Measurements from ENCODE around the gene FLRT2. TPM values are rescaled to one million over a fixed set of nuclear protein-coding genes. Genes with fewer than 3 reads are reported as not detected.

Gene FLRT2
- total RNA-seq, 4 donors from 2014 or later: 3.4 to 7.0 (median 4.0) TPM

DNA sequence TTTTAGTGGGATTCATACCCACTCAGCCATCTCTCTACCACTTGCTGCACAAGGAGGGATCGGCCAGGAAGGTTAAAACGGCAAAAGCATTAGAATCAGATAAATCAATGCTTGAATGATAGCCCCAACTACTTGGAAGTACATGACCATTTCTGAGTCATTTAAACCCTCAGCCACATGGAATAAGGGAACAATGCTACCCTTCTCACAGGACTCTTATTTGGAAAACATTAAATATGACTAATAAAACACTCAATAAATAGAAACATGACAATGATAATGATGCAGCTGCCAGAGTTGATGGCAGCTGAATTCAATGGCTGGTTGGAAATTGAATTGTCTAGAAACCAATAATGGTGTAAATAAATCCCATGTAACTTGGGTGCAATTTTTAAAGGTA, 165.4 kb downstream of the FLRT2 start:
- Histone ChIP-seq H3K27ac (no peak overlapping the region), H3K4me1 (no peaks in the 10 kb centered on the region), H3K27me3 (no peaks in the 10 kb centered on the region), H3K4me3 (no peak overlapping the region), H3K9me3 (peaks cover 0 to 2% of the 10 kb centered on the region in 2 donors), H3K36me3 (no peaks in the 10 kb centered on the region)
- TF ChIP-seq EP300 (IDR thresholded peaks at IDR 0.05; ENCODE audit: low read depth): no peak
- no peak for TF ChIP-seq POLR2A (IDR thresholded peaks at IDR 0.05)
- in situ Hi-C loops (cut with MboI; ENCODE audit: low pct_ligation_motif_present in 1 of 4, low pct_unique_long_range_greater_than_20kb in 1 of 4, low sequenced_read_pairs in 3 of 4) (no loop called here), intact Hi-C loops (cut with DNase I; ENCODE audit: low total_unique reads) (no loop called here)
- no peak for DNase-seq
- 68 to 87% methylated on average over 2 of the region's 2 CpGs for WGBS, 2 donors (ENCODE audit: low coverage in 1 of 2)

DNA sequence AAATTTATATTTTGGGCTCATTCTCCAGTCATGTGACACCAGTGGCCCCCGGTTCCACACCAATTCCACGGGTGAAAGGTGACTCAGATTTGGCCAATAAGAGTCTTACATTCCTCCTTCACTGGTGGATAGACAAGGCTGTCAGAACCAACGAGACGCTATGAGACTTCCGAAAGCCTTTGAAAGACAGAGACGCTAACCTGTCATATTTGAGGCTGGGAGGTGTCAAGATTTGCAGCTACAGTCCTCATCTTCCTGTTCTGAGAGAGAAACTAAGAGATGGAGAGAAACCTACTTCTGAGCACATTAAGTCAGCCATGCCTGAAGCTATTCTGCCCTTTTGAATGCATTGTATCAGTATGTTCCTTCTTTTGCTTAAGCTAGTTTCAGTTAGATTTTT, 171.2 kb downstream of the FLRT2 start:
- no peak overlapping the region for H3K27ac ChIP-seq
- no peaks in the 10 kb centered on the region for H3K27me3 ChIP-seq
- H3K4me1 ChIP-seq: no peaks in the 10 kb centered on the region
- no peak overlapping the region for H3K4me3 ChIP-seq
- in situ Hi-C loops (cut with MboI; ENCODE audit: low pct_ligation_motif_present in 1 of 4, low pct_unique_long_range_greater_than_20kb in 1 of 4, low sequenced_read_pairs in 3 of 4): no loop called here
- H3K9me3 ChIP-seq: peaks cover 0 to 2% of the 10 kb centered on the region in 2 donors
- WGBS, 2 donors (ENCODE audit: low coverage in 1 of 2): 67 to 82% methylated on average over 3 to 6 of the region's 6 CpGs
- no peak for DNase-seq
- TF ChIP-seq POLR2AphosphoS5 (IDR thresholded peaks at IDR 0.05) (no peak), POLR2A (IDR thresholded peaks at IDR 0.05) (no peak), EP300 (IDR thresholded peaks at IDR 0.05; ENCODE audit: low read depth) (no peak)
- TF ChIP-seq, protein P1, sequence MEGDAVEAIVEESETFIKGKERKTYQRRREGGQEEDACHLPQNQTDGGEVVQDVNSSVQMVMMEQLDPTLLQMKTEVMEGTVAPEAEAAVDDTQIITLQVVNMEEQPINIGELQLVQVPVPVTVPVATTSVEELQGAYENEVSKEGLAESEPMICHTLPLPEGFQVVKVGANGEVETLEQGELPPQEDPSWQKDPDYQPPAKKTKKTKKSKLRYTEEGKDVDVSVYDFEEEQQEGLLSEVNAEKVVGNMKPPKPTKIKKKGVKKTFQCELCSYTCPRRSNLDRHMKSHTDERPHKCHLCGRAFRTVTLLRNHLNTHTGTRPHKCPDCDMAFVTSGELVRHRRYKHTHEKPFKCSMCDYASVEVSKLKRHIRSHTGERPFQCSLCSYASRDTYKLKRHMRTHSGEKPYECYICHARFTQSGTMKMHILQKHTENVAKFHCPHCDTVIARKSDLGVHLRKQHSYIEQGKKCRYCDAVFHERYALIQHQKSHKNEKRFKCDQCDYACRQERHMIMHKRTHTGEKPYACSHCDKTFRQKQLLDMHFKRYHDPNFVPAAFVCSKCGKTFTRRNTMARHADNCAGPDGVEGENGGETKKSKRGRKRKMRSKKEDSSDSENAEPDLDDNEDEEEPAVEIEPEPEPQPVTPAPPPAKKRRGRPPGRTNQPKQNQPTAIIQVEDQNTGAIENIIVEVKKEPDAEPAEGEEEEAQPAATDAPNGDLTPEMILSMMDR (IDR thresholded peaks at IDR 0.05): no peak
- intact Hi-C loops (cut with DNase I; ENCODE audit: low total_unique reads): no loop called here
- H3K36me3 ChIP-seq: no peaks in the 10 kb centered on the region

DNA sequence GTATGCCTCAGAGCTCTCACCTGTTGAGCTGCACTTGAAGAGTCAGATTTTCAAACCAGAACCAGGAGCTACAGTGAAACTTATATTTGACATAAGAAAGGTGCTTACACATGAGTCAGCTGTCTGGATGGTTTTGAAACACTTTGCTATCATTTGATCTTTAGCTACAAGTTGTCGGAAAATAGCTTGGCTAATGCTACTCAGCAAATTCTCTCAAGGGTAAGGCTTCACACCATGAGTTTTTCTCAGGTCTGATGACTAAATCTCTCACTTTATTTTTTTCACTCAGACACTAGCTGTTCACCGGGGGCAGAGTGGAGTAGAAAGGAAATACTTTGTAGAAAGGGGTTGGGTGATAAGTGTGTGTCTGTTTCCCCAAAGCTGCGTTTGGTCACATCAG, 171.8 kb downstream of the FLRT2 start:
- no peak for DNase-seq
- H3K4me1 ChIP-seq: no peaks in the 10 kb centered on the region
- TF ChIP-seq EP300 (IDR thresholded peaks at IDR 0.05; ENCODE audit: low read depth): no peak
- TF ChIP-seq, protein P1 (IDR thresholded peaks at IDR 0.05): no peak
- no peak for TF ChIP-seq POLR2A (IDR thresholded peaks at IDR 0.05)
- TF ChIP-seq POLR2AphosphoS5 (IDR thresholded peaks at IDR 0.05): no peak
- H3K9me3 ChIP-seq: peaks cover 0 to 2% of the 10 kb centered on the region in 2 donors
- no peaks in the 10 kb centered on the region for H3K36me3 ChIP-seq
- no peak overlapping the region for H3K27ac ChIP-seq
- no peaks in the 10 kb centered on the region for H3K27me3 ChIP-seq
- WGBS, 2 donors (ENCODE audit: low coverage in 1 of 2): 74 to 82% methylated on average over 3 of the region's 3 CpGs
- H3K4me3 ChIP-seq: no peak overlapping the region
- intact Hi-C loops (cut with DNase I; ENCODE audit: low total_unique reads): no loop called here
- in situ Hi-C loops (cut with MboI; ENCODE audit: low pct_ligation_motif_present in 1 of 4, low pct_unique_long_range_greater_than_20kb in 1 of 4, low sequenced_read_pairs in 3 of 4): no loop called here

- intact Hi-C loops (cut with DNase I; ENCODE audit: low total_unique reads) (no loop called here), in situ Hi-C loops (cut with MboI; ENCODE audit: low pct_ligation_motif_present in 1 of 4, low pct_unique_long_range_greater_than_20kb in 1 of 4, low sequenced_read_pairs in 3 of 4) (no loop called here)
- Histone ChIP-seq H3K27ac (no peak overlapping the region), H3K4me3 (no peak overlapping the region), H3K36me3 (no peaks in the 10 kb centered on the region), H3K27me3 (no peaks in the 10 kb centered on the region), H3K9me3 (peaks cover 0 to 2% of the 10 kb centered on the region in 2 donors), H3K4me1 (no peaks in the 10 kb centered on the region)
- 56 to 62% methylated on average over 1 of the region's 1 CpG for WGBS, 2 donors (ENCODE audit: low coverage in 1 of 2)
- DNase-seq: no peak
- TF ChIP-seq POLR2A (IDR thresholded peaks at IDR 0.05) (no peak), EP300 (IDR thresholded peaks at IDR 0.05; ENCODE audit: low read depth) (no peak), POLR2AphosphoS5 (IDR thresholded peaks at IDR 0.05) (no peak)
- TF ChIP-seq, protein P1 (IDR thresholded peaks at IDR 0.05): no peak
Measured at GRCh38 chr14:85702191-85702590, 172.2 kb downstream of the FLRT2 start.

GRCh38 chr14:85702997-85703396, 173.1 kb downstream of the FLRT2 start:
- Histone ChIP-seq H3K9me3 (peaks cover 0 to 2% of the 10 kb centered on the region in 2 donors), H3K4me1 (no peaks in the 10 kb centered on the region), H3K4me3 (no peak overlapping the region), H3K36me3 (no peaks in the 10 kb centered on the region), H3K27ac (no peak overlapping the region), H3K27me3 (no peaks in the 10 kb centered on the region)
- TF ChIP-seq POLR2AphosphoS5 (IDR thresholded peaks at IDR 0.05) (no peak), POLR2A (IDR thresholded peaks at IDR 0.05) (no peak), EP300 (IDR thresholded peaks at IDR 0.05; ENCODE audit: low read depth) (no peak)
- TF ChIP-seq, protein P1 (IDR thresholded peaks at IDR 0.05): no peak
- 60 to 65% methylated on average over 3 of the region's 3 CpGs for WGBS, 2 donors (ENCODE audit: low coverage in 1 of 2)
- no peak for DNase-seq
- in situ Hi-C loops (cut with MboI; ENCODE audit: low pct_ligation_motif_present in 1 of 4, low pct_unique_long_range_greater_than_20kb in 1 of 4, low sequenced_read_pairs in 3 of 4): no loop called here
- intact Hi-C loops (cut with DNase I; ENCODE audit: low total_unique reads): no loop called here
